ENCODE results near the gene NUAK2. TPM values are rescaled to one million over a fixed set of nuclear protein-coding genes. Genes with fewer than 3 reads are reported as not detected.

The NUAK2 gene
- total RNA-seq, 2 donors from 2014 or later: 21.2 to 27.2 TPM

DNA sequence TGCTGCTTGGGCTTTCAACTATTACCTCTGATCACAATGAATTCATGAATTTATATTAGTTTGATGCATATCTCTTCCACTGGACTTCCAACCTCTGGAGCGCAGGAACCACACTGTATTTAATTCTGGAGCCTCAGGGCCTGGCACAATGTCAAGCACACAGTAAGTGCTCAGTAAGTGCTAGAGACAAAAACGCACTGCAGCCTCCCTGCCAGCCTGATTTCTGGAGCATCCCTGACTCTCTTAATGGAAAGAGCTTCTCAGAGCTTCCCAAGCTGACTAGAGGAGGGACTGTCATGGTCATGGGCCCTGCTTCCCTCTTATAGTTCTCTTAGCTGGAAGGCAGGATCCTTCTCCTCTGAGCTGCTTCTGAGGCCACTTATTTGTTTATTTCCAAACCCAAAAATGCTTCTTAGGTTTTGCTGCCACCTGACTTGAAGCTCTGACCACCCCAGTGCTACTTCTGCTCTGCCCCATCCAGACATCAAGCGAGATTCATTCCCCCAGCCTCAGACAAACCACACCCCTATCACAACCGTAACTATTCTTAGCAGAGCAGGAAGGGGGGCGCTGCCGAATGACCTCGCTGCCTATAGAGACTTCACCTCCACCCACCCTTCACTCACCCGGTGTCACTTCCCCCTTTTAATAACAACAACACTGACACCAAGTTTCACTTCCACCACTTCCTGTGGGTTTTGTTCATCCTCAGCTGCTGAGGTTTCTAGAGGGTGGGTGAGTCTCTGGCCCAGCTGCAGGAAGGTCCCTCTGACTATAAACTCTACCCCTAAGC is 33.6 kb downstream of the NUAK2 start:
- peaks cover 17% of the 10 kb centered on the region for H3K4me1 ChIP-seq

DNA sequence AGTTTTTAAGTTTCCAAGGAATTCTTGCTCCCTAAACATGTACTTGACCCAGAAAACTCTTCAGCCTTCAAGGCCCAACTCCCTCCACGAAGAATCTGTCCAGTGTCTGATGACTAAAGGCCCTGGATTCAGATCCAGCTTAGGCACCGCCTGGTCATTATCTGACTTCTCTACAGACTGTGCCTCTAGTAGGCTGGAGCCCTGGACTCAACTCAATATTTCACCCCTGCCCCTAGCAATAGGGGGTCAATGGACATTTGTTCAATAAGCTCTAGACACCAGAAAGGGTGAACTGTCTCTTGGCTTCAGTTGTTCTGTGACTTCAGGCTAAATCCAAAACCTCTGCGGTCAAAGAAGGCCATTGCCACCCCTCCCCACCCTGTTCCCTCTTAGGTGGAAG is 34.5 kb downstream of the NUAK2 start:
- Histone ChIP-seq H3K4me1 (peaks cover 17% of the 10 kb centered on the region), H3K9ac (ENCODE audit: low read depth in 2 of 2, low read length in 2 of 2) (no peak overlapping the region), H3K27ac (peak overlapping the region; percentile 34)

More for the DNA sequence above, 33.6 kb downstream of the NUAK2 start:
- peak; percentile 56 for DNase-seq
- Histone ChIP-seq H3K27me3 (no peaks in the 10 kb centered on the region), H3K36me3 (no peaks in the 10 kb centered on the region), H3K9me3 (no peaks in the 10 kb centered on the region), H3K9ac (ENCODE audit: low read depth in 2 of 2, low read length in 2 of 2) (peak overlapping the region in 1 of 2 donors; percentile 29), H3K27ac (peak overlapping the region; percentile 37), H3K4me3 (no peak overlapping the region)
- intact Hi-C loops (cut with DNase I): no loop called here
- TF ChIP-seq, protein P1, sequence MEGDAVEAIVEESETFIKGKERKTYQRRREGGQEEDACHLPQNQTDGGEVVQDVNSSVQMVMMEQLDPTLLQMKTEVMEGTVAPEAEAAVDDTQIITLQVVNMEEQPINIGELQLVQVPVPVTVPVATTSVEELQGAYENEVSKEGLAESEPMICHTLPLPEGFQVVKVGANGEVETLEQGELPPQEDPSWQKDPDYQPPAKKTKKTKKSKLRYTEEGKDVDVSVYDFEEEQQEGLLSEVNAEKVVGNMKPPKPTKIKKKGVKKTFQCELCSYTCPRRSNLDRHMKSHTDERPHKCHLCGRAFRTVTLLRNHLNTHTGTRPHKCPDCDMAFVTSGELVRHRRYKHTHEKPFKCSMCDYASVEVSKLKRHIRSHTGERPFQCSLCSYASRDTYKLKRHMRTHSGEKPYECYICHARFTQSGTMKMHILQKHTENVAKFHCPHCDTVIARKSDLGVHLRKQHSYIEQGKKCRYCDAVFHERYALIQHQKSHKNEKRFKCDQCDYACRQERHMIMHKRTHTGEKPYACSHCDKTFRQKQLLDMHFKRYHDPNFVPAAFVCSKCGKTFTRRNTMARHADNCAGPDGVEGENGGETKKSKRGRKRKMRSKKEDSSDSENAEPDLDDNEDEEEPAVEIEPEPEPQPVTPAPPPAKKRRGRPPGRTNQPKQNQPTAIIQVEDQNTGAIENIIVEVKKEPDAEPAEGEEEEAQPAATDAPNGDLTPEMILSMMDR (IDR thresholded peaks at IDR 0.05): no peak

DNA sequence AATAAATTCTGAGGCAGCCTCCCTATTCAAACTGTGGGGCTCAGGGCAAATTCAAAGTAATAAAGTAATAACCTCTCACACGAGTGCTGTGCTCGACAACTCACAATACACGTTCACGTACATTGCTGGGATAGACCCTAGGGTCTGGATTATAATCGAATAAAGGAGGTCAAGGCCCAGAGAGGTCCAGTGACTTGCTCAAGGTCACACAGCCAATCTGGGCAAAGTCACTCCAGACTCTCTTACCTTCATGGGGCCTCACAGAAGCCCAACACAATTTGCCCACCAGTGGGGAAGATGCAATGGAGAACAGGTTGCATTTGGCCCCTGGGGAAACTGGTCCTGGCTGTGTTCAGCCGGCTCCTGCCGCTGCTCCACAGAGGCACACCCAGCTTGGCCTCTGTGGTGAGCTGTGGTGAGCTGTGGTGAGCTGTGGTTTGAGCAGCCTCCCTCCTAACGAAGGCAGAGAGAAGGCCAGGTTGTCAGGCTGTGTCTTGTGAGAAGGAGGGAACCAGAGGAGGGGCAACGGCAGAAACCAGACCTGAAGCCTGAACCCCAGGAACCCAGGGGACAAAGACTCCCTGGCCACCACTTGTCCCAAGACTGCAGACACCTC is 35.1 kb downstream of the NUAK2 start:
- no peak overlapping the region for H3K4me3 ChIP-seq
- peaks cover 17% of the 10 kb centered on the region for H3K4me1 ChIP-seq
- no peaks in the 10 kb centered on the region for H3K27me3 ChIP-seq
- intact Hi-C loops (cut with DNase I): no loop called here
- TF ChIP-seq, protein P1 (IDR thresholded peaks at IDR 0.05): no peak
- DNase-seq: no peak
- H3K9ac ChIP-seq (ENCODE audit: low read depth in 2 of 2, low read length in 2 of 2): peak overlapping the region in 1 of 2 donors; percentile 32
- H3K36me3 ChIP-seq: no peaks in the 10 kb centered on the region
- peak overlapping the region; percentile 34 for H3K27ac ChIP-seq
- no peaks in the 10 kb centered on the region for H3K9me3 ChIP-seq

More for the DNA sequence above, 34.5 kb downstream of the NUAK2 start:
- DNase-seq: no peak
- H3K27me3 ChIP-seq: no peaks in the 10 kb centered on the region
- H3K36me3 ChIP-seq: no peaks in the 10 kb centered on the region
- intact Hi-C loops (cut with DNase I): no loop called here
- no peaks in the 10 kb centered on the region for H3K9me3 ChIP-seq
- H3K4me3 ChIP-seq: no peak overlapping the region
- TF ChIP-seq, protein P1 (IDR thresholded peaks at IDR 0.05): no peak

DNA sequence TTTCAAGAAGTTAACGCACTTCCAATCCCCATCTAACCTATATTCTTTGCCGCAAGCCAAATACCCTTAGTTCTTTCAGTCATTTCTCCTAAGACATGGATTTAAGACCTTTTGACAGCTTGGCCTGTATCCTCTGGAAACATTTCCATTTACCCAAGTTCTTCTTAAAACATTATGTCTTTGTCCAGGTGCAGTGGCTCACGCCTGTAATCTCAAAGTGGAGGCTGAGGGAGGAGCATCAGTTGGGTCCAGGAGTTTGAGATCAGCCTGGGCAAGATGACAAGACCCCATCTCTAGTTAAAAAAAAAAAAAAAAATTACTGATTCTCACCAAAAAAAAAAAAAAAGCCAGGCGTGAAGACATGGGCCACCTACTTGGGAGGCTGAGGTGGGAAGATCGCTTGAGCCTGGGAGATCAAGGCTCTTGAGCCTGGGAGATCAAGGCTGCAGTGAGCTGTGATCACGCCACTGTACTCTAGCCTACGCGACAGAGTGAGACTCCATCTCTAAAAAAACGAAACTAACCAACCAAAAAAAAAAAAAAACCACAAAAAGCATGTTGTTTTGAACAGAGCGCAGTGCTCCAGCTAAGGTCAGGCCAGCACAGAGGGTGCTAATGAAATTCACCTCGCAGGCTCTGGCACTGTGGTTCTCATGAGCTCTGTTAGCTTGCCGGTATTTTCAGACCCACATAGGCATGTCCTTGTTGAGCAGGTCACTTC is 36.0 kb downstream of the NUAK2 start:
- Histone ChIP-seq H3K36me3 (no peaks in the 10 kb centered on the region), H3K27me3 (no peaks in the 10 kb centered on the region), H3K27ac (peak overlapping the region; percentile 31), H3K4me1 (peaks cover 17% of the 10 kb centered on the region), H3K9ac (ENCODE audit: low read depth in 2 of 2, low read length in 2 of 2) (peak overlapping the region in 1 of 2 donors; percentile 32), H3K9me3 (no peaks in the 10 kb centered on the region), H3K4me3 (no peak overlapping the region)
- TF ChIP-seq, protein P1 (IDR thresholded peaks at IDR 0.05): no peak
- DNase-seq: no peak
- intact Hi-C loops (cut with DNase I): no loop called here

DNA sequence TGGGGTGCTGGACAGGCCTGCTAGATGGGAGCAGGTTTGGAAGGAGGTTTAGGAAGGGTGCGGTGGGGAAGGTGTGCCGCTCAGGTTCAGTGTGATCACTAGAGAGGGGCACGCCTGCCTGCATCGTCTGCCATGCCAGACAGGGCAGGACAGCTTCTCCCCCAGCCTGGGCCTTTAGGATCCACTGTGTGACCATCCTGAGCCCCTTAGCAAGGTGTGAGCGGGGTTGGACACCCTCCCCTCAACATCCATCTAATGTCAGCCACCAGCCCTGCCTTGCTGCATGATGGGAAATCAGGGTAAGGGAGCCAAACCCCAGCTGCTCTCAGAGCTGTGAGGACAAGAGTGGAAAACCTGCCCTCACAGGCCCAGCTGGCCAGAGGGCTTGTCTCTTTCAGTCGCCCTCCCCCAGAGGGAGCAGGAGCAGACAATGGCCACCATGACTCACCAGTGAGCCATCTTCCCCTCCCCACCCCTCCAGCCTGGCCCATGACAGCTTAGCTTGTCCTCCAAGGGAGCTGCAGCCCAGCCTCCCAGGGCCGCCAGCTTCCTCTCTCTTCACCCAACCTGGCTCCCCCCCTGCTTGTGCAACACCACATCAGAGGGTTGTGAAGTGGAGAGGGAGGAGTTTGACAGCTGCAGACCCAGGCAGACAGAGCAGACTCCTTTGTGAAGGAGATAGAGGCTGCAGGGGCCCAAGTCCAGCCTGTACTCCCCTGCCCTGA is 37.0 kb downstream of the NUAK2 start:
- intact Hi-C loops (cut with DNase I): no loop called here
- H3K4me3 ChIP-seq: no peak overlapping the region
- H3K36me3 ChIP-seq: no peaks in the 10 kb centered on the region
- H3K27ac ChIP-seq: peak overlapping the region; percentile 31
- peak; percentile 75 for DNase-seq
- no peaks in the 10 kb centered on the region for H3K27me3 ChIP-seq
- H3K4me1 ChIP-seq: peaks cover 17% of the 10 kb centered on the region
- no peaks in the 10 kb centered on the region for H3K9me3 ChIP-seq
- peak overlapping the region; percentile 22 to 48 for H3K9ac ChIP-seq (ENCODE audit: low read depth in 2 of 2, low read length in 2 of 2)
- TF ChIP-seq, protein P1 (IDR thresholded peaks at IDR 0.05): no peak

All from colonic mucosa (tissue), 4 donors.